GM12873 (cell line): ENCODE data around the gene TNXB.

Experiments
- CTCF ChIP-seq: IDR thresholded peaks from 2 replicates; pipeline ENCODE4 v1.5.1; 2012; ENCODE audit warnings: low read depth, mild to moderate bottlenecking, moderate library complexity, low read length, control low read depth; ENCODE audit not compliant: insufficient read depth; ENCODE audit errors: missing control alignments

Gene TNXB

GRCh38 chr6:32075781-32076180 lies 33.4 kb downstream of the TNXB start:
- no peak for TF ChIP-seq CTCF

GRCh38 chr6:32074996-32075532 lies 34.1 kb downstream of the TNXB start:
- TF ChIP-seq CTCF, result no peak

GRCh38 chr6:32073613-32074012 lies 35.5 kb downstream of the TNXB start:
- no peak for TF ChIP-seq CTCF

- TF ChIP-seq CTCF, result no peak
Observed at GRCh38 chr6:32073101-32073500, 36.0 kb downstream of the TNXB start.

GRCh38 chr6:32070814-32071543 lies 38.2 kb downstream of the TNXB start:
- no peak for TF ChIP-seq CTCF

- no peak for TF ChIP-seq CTCF
Observed at GRCh38 chr6:32069878-32070515, 39.1 kb downstream of the TNXB start.

- TF ChIP-seq CTCF, result no peak
Observed at GRCh38 chr6:32069460-32069859, 39.7 kb downstream of the TNXB start.
